Neural crest cell (in vitro differentiated cells): ENCODE data around the gene ZC3H8. TPM values are rescaled to one million over a fixed set of nuclear protein-coding genes. Genes with fewer than 3 reads are reported as not detected.
"Not testable (repeated sequence)": the region's sequence is repeated elsewhere in the genome, so short reads cannot be mapped to it uniquely, and the experiment has no call there.

Source experiments
- DNase-seq: peaks from one replicate; pipeline ENCODE4 v3.0.0; 2021; ENCODE audit warnings: low read depth, mixed read lengths, low spot score
- H3K27ac Mint-ChIP-seq: one replicate; pipeline ENCODE4 v1.8.0; 2021; ENCODE audit warnings: mild to moderate bottlenecking, mixed read lengths; ENCODE audit not compliant: unreplicated experiment
- H3K27me3 Mint-ChIP-seq: 2 replicates; pipeline ENCODE4 v1.8.0; 2021; ENCODE audit warnings: low read depth, mild to moderate bottlenecking, mixed read lengths
- H3K36me3 Mint-ChIP-seq: 2 replicates; pipeline ENCODE4 v1.8.0; 2021; ENCODE audit warnings: low read depth, mild to moderate bottlenecking, mixed read lengths
- H3K4me1 Mint-ChIP-seq: 2 replicates; pipeline ENCODE4 v1.8.0; 2021; ENCODE audit warnings: mixed read lengths
- H3K4me3 Mint-ChIP-seq: one replicate; pipeline ENCODE4 v1.8.0; 2021; ENCODE audit warnings: mild to moderate bottlenecking, mixed read lengths
- H3K9me3 Mint-ChIP-seq: 2 replicates; pipeline ENCODE4 v1.8.0; 2021; ENCODE audit warnings: mixed read lengths
- total RNA-seq: library from RNA; stranded (reverse); gene quantifications from 2 replicates; pipeline ENCODE4 v1.2.1, GENCODE V29; 2021
- TF ChIP-seq, protein P1 (sequence below): fragments of 200-600 bp; sonication (generic); conservative IDR thresholded peaks from 2 replicates; pipeline ENCODE4 v1.5.0; 2021; ENCODE audit warnings: antibody characterized with exemption, mild to moderate bottlenecking

ZC3H8 gene
- total RNA-seq, 1 donor from 2014 or later = 19.4 TPM

DNA sequence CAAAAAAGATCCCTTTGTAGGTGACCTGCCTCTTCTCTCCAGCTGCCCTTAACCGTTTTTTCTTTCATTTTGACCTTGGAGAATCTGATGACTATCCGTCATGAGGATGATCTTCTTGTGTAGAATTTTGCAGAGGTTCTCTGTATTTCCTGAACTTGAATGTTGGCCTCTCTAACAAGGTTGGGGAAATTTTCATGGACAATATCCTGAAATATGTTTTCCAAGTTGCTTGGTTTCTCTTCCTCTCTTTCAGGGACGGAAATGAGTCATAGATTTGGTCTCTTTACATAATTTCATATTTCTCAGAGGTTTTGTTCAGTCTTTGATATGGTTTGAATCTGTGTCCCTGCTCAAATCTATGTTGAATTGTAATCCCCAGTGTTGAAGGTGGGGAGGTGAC, 34.0 kb downstream of the ZC3H8 start:
- H3K27me3 Mint-ChIP-seq = no peaks in the 10 kb centered on the region
- DNase-seq = no peak
- H3K4me3 Mint-ChIP-seq = no peak overlapping the region
- H3K9me3 Mint-ChIP-seq = peaks cover 16% of the 10 kb centered on the region
- no peak overlapping the region for H3K27ac Mint-ChIP-seq
- TF ChIP-seq, protein P1, sequence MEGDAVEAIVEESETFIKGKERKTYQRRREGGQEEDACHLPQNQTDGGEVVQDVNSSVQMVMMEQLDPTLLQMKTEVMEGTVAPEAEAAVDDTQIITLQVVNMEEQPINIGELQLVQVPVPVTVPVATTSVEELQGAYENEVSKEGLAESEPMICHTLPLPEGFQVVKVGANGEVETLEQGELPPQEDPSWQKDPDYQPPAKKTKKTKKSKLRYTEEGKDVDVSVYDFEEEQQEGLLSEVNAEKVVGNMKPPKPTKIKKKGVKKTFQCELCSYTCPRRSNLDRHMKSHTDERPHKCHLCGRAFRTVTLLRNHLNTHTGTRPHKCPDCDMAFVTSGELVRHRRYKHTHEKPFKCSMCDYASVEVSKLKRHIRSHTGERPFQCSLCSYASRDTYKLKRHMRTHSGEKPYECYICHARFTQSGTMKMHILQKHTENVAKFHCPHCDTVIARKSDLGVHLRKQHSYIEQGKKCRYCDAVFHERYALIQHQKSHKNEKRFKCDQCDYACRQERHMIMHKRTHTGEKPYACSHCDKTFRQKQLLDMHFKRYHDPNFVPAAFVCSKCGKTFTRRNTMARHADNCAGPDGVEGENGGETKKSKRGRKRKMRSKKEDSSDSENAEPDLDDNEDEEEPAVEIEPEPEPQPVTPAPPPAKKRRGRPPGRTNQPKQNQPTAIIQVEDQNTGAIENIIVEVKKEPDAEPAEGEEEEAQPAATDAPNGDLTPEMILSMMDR = no peak
- peaks cover 27% of the 10 kb centered on the region for H3K36me3 Mint-ChIP-seq
- H3K4me1 Mint-ChIP-seq = no peaks in the 10 kb centered on the region

DNA sequence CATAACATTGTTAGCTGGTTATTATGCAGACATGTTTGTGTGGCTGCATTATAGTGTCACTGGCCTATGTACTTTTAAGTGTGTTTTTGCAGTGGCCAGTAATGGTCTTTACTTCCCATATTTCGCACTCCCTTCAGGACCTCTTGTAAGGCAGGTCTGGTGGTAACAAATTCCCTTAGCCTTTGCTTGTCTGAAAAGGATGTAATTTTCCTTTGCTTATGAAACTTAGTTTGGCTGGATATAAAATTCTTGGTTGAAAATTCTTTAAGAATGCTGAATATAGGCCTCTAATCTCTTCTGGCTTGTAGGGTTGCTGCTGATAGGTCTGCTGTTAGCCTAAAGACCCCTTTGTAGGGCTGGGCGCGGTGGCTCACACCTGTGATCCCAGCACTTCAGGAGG, 34.7 kb downstream of the ZC3H8 start:
- H3K9me3 Mint-ChIP-seq = peaks cover 16% of the 10 kb centered on the region
- H3K36me3 Mint-ChIP-seq = peaks cover 27% of the 10 kb centered on the region
- no peak overlapping the region for H3K27ac Mint-ChIP-seq

DNA sequence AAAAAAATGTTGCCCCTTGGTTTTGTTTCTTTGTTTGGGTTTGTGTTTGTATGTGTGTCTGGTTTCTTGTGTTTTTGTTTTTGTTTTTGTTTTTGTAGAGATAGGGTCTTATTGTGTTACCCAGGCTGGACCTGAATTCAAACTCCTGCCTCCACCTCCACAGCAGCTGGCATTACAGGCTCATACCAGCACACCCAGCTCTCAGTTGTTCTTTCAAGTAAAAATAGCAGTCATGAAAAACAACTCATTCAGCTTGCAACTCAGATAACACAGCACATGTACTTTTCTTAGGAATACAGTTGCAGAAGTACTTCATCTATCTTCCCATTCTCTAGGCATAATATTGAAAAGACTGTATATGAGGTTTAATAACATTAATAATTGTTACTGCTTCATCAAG, 37.0 kb downstream of the ZC3H8 start:
- Mint-ChIP-seq H3K27ac (no peak overlapping the region), H3K9me3 (peaks cover 16% of the 10 kb centered on the region), H3K4me1 (no peaks in the 10 kb centered on the region), H3K4me3 (no peak overlapping the region), H3K36me3 (peaks cover 37% of the 10 kb centered on the region), H3K27me3 (no peaks in the 10 kb centered on the region)
- TF ChIP-seq, protein P1 = no peak
- DNase-seq = no peak

More for the DNA sequence above, 34.7 kb downstream of the ZC3H8 start:
- TF ChIP-seq, protein P1 = no peak
- no peaks in the 10 kb centered on the region for H3K27me3 Mint-ChIP-seq
- H3K4me3 Mint-ChIP-seq = no peak overlapping the region
- no peak for DNase-seq
- no peaks in the 10 kb centered on the region for H3K4me1 Mint-ChIP-seq

DNA sequence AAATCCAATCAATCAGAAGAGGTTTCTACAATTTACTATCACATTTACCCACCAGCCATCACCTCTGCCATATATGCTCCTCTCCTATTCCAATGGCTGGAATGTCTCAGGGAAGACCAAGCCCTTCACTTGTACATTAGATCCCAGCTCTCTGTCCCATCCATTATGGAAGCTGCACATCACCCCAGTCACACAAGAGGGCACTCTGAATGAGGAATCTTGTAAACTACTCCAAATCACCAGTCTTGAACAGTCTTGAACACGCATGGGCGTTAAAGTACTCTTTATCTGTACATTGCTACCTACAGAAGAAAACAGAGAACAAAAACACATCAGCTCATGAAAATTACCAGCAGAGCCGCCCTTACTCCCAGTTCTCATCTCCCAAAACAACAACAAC, 38.7 kb downstream of the ZC3H8 start:
- TF ChIP-seq, protein P1 = no peak
- H3K9me3 Mint-ChIP-seq = peaks cover 9% of the 10 kb centered on the region
- peaks cover 30% of the 10 kb centered on the region for H3K36me3 Mint-ChIP-seq
- H3K27ac Mint-ChIP-seq = no peak overlapping the region
- no peaks in the 10 kb centered on the region for H3K4me1 Mint-ChIP-seq
- DNase-seq = no peak
- no peaks in the 10 kb centered on the region for H3K27me3 Mint-ChIP-seq
- no peak overlapping the region for H3K4me3 Mint-ChIP-seq

DNA sequence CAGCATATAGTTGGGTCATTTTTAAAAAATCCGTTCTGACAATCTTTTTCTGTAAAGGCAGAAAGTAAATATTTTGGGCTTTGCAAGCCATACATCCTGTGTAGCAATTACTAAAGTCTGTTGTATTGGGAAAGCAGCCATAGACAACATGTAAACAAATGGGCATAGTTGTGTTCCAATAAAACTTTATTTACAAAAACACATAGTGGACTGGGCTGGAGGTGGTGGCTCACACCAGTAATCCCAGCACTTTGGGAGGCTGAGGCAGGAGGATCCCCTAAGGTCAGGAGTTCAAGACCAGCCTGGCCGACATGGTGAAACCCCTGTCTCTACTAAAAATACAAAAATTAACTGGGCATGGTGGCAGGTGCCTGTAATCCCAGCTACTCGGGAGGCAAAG, 46.9 kb downstream of the ZC3H8 start:
- not testable (repeated sequence) for H3K4me3 Mint-ChIP-seq, H3K27me3 Mint-ChIP-seq, DNase-seq, H3K27ac Mint-ChIP-seq, H3K4me1 Mint-ChIP-seq
- peaks cover 43% of the 10 kb centered on the region for H3K36me3 Mint-ChIP-seq
- H3K9me3 Mint-ChIP-seq = peaks cover 16% of the 10 kb centered on the region

DNA sequence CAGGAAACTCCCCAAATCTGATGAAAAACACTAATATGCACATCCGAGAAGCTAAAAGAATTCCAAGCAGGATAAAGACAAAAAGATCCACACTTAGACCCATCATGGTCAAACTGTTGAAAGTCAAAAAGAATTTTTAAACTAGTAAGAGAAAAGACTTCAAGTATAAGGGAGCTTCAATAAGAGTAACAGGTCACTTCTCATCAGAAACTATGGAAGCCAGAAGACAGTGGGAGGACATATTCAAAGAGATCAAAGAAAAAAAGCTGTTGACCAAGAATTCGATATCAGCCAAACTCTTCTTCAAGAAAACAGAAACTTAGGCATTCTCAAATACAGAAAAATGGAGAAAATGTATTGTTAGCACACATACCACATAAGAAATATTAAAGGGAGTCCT, 50.4 kb downstream of the ZC3H8 start:
- H3K36me3 Mint-ChIP-seq = peaks cover 24% of the 10 kb centered on the region
- no peak overlapping the region for H3K27ac Mint-ChIP-seq
- peaks cover 16% of the 10 kb centered on the region for H3K9me3 Mint-ChIP-seq

More for the DNA sequence above, 50.4 kb downstream of the ZC3H8 start:
- no peak overlapping the region for H3K4me3 Mint-ChIP-seq
- no peaks in the 10 kb centered on the region for H3K4me1 Mint-ChIP-seq
- DNase-seq = no peak
- TF ChIP-seq, protein P1 = no peak
- no peaks in the 10 kb centered on the region for H3K27me3 Mint-ChIP-seq
